ENCODE measurements around the gene KCTD14.

DNA sequence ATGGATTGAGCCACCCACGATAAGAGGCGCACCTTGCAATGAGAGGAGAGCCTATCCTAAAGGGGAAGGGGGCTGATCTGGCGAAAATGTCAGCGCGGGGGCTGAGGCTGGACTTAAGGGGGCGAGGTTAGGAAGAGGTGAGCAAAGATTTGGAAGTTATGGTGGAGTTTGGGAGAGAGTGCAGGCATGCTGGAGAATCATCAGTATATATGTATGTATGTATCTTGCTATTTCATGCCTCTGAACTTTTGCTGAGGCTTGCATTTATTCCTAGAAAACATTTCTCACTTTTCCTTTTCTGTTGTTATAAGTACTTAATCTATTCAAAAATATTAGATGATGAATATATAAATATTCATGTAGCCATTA lies 23.4 kb upstream of the KCTD14 start:
- TF ChIP-seq, protein P1, sequence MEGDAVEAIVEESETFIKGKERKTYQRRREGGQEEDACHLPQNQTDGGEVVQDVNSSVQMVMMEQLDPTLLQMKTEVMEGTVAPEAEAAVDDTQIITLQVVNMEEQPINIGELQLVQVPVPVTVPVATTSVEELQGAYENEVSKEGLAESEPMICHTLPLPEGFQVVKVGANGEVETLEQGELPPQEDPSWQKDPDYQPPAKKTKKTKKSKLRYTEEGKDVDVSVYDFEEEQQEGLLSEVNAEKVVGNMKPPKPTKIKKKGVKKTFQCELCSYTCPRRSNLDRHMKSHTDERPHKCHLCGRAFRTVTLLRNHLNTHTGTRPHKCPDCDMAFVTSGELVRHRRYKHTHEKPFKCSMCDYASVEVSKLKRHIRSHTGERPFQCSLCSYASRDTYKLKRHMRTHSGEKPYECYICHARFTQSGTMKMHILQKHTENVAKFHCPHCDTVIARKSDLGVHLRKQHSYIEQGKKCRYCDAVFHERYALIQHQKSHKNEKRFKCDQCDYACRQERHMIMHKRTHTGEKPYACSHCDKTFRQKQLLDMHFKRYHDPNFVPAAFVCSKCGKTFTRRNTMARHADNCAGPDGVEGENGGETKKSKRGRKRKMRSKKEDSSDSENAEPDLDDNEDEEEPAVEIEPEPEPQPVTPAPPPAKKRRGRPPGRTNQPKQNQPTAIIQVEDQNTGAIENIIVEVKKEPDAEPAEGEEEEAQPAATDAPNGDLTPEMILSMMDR (IDR thresholded peaks at IDR 0.05): peak in 1 of 4 experiments; percentile 14
- TF ChIP-seq POLR2A (IDR thresholded peaks at IDR 0.05): no peak
